Type B pancreatic cell (in vitro differentiated cells): ENCODE measurements around the gene AASS. TPM values are rescaled to one million over a fixed set of nuclear protein-coding genes. Genes with fewer than 3 reads are reported as not detected.

Source experiments
- DNase-seq: peaks from one replicate; pipeline ENCODE4 v3.0.0; 2021; ENCODE audit warnings: mixed read lengths; ENCODE audit not compliant: unreplicated experiment; ENCODE audit errors: extremely low spot score
- H3K27ac Mint-ChIP-seq: 2 replicates; pipeline ENCODE4 v1.8.0; 2021; ENCODE audit warnings: mild to moderate bottlenecking, mixed read lengths
- H3K27me3 Mint-ChIP-seq: 2 replicates; pipeline ENCODE4 v1.8.0; 2021; ENCODE audit warnings: mixed read lengths
- H3K36me3 Mint-ChIP-seq: 2 replicates; pipeline ENCODE4 v1.8.0; 2021; ENCODE audit warnings: mixed read lengths
- H3K4me1 Mint-ChIP-seq: one replicate; pipeline ENCODE4 v1.8.0; 2021; ENCODE audit warnings: mixed read lengths; ENCODE audit not compliant: unreplicated experiment
- H3K4me3 Mint-ChIP-seq: 2 replicates; pipeline ENCODE4 v1.8.0; 2021; ENCODE audit warnings: mild to moderate bottlenecking, mixed read lengths
- H3K9me3 Mint-ChIP-seq: 2 replicates; pipeline ENCODE4 v1.8.0; 2021; ENCODE audit warnings: mixed read lengths
- total RNA-seq: library from RNA; stranded (reverse); gene quantifications from 2 replicates; pipeline ENCODE4 v1.2.1, GENCODE V29; 2021; ENCODE audit warnings: low replicate concordance
- TF ChIP-seq, protein P1 (sequence below): fragments of 200-600 bp; sonication (generic); conservative IDR thresholded peaks from 2 replicates; pipeline ENCODE4 v1.5.0; 2021; ENCODE audit warnings: antibody characterized with exemption, mild to moderate bottlenecking

Gene AASS
- total RNA-seq, 1 donor from 2014 or later = 40.8 TPM

DNA sequence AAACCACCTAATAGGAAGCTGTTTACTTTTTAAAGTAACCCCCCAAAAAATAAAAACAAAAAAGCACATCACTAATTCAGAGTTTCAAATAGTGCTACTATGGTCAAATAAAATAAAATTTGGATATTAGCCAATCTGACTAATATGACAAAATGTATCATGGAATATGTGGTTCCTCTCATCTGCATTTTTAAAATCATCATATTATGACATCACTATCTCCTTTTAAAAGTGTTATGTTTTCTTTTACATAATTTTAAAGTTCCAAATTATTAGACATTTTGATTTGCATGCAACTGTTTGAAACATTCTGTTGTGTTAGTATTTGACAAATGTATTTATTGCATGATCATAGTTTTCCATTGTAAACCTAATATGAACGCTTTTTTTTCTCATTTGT is 110.4 kb downstream of the AASS start:
- TF ChIP-seq, protein P1, sequence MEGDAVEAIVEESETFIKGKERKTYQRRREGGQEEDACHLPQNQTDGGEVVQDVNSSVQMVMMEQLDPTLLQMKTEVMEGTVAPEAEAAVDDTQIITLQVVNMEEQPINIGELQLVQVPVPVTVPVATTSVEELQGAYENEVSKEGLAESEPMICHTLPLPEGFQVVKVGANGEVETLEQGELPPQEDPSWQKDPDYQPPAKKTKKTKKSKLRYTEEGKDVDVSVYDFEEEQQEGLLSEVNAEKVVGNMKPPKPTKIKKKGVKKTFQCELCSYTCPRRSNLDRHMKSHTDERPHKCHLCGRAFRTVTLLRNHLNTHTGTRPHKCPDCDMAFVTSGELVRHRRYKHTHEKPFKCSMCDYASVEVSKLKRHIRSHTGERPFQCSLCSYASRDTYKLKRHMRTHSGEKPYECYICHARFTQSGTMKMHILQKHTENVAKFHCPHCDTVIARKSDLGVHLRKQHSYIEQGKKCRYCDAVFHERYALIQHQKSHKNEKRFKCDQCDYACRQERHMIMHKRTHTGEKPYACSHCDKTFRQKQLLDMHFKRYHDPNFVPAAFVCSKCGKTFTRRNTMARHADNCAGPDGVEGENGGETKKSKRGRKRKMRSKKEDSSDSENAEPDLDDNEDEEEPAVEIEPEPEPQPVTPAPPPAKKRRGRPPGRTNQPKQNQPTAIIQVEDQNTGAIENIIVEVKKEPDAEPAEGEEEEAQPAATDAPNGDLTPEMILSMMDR = no peak
- no peak overlapping the region for H3K27ac Mint-ChIP-seq
- H3K4me1 Mint-ChIP-seq = no peaks in the 10 kb centered on the region
- no peaks in the 10 kb centered on the region for H3K36me3 Mint-ChIP-seq
- no peak overlapping the region for H3K4me3 Mint-ChIP-seq
- H3K9me3 Mint-ChIP-seq = no peaks in the 10 kb centered on the region
- DNase-seq = no peak
- H3K27me3 Mint-ChIP-seq = no peaks in the 10 kb centered on the region

DNA sequence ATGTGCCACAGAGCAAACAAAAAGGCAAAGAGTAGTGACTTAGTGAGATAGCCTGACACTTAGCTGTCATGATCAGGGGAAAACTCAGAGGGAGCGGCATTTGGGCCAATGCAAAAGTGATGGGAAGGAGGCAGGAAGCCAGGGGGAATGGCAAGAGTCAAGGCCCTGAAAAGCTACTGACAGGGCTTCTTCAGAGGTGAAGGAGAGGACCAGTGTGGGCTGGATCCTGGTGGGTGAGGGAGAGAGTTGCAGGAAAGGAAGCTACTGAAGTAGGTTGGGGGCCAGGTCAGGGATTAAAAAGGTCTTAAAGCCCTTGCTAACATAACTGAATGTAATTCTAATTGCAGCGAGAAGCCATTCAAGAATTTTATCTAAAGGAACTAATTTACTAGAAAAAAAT is 117.0 kb downstream of the AASS start:
- TF ChIP-seq, protein P1 = no peak
- no peak overlapping the region for H3K27ac Mint-ChIP-seq
- no peaks in the 10 kb centered on the region for H3K9me3 Mint-ChIP-seq
- H3K27me3 Mint-ChIP-seq = no peaks in the 10 kb centered on the region
- H3K4me1 Mint-ChIP-seq = no peaks in the 10 kb centered on the region
- no peaks in the 10 kb centered on the region for H3K36me3 Mint-ChIP-seq
- no peak for DNase-seq
- no peak overlapping the region for H3K4me3 Mint-ChIP-seq

Other genes with a start within 250 kb of the AASS start
- 0.67 TPM in 1 of 2 replicates, not detected in the other for gene FEZF1, start 160.5 kb upstream of the AASS start, total RNA-seq